ENCODE measurements around the gene MYOCD.

DNA sequence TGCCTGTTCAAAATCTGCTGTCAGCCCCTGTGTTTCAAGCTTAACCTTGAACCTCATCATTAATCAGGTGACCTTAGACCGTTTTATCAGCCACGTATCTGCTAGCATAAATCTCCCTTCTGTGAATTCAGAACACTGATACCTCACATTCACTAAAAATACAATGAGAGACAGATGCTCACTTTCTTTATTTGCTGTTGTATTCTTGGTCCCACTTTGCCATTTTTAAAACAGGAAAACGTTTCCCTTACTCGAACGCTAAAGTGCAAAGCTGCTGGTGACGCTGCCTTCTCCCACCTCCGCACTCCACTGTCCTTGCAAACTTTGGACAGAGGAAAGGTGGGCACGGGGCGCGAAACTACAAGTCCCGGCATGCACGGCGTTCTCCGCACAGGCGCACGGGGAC is 123.4 kb downstream of the MYOCD start:
- no peak for TF ChIP-seq YY1 (IDR thresholded peaks at IDR 0.05; ENCODE audit: insufficient read depth, insufficient read length)
- TF ChIP-seq SUZ12 (IDR thresholded peaks at IDR 0.05; ENCODE audit: extremely low read depth, insufficient read depth, insufficient read length), result no peak
- no peak for TF ChIP-seq ZNF274 (IDR thresholded peaks at IDR 0.05; ENCODE audit: low read depth, low read length)
